ENCODE data around the gene CDKN1A.

- no peak for TF ChIP-seq CTCF (IDR thresholded peaks at IDR 0.05)
- no peak for TF ChIP-seq POLR2A (IDR thresholded peaks at IDR 0.05)
Observed at GRCh38 chr6:36714511-36714910, 36.0 kb downstream of the CDKN1A start.

Measured in uterus (tissue), 2 donors.